Measurements from ENCODE around the gene RNF39. TPM values are rescaled to one million over a fixed set of nuclear protein-coding genes. Genes with fewer than 3 reads are reported as not detected.

The RNF39 gene
- polyA plus RNA-seq, 1 donor from 2014 or later, result not detected

- Histone ChIP-seq H3K9ac (ENCODE audit: low read length) (no peak overlapping the region), H3F3A (ENCODE audit: insufficient read depth, low read length, poor library complexity, severe bottlenecking) (no peaks in the 10 kb centered on the region), H3K9me3 (ENCODE audit: low read length) (no peaks in the 10 kb centered on the region), H4K20me1 (ENCODE audit: insufficient read depth) (no peaks in the 10 kb centered on the region), H3K4me2 (ENCODE audit: low read length) (no peak overlapping the region), H2AFZ (ENCODE audit: low read depth, low read length) (no peak overlapping the region), H3K36me3 (ENCODE audit: insufficient read depth, low read length) (no peaks in the 10 kb centered on the region), H3K27ac (ENCODE audit: low read length) (no peak overlapping the region), H3K79me2 (replicated peaks; ENCODE audit: insufficient read depth, low read length) (no peaks in the 10 kb centered on the region), H3K27me3 (ENCODE audit: insufficient read depth, low read depth, low read length) (no peaks in the 10 kb centered on the region), H3K9me2 (ENCODE audit: insufficient read depth, low read length) (no peaks in the 10 kb centered on the region), H3K4me3 (ENCODE audit: low read length) (no peak overlapping the region)
- TF ChIP-seq EP300 (conservative IDR thresholded peaks at IDR 0.05; ENCODE audit: poor library complexity, severe bottlenecking) (no peak), POLR2AphosphoS5 (IDR thresholded peaks at IDR 0.05) (no peak), SMC3 (conservative IDR thresholded peaks at IDR 0.05; ENCODE audit: poor library complexity) (no peak), MXI1 (conservative IDR thresholded peaks at IDR 0.05; ENCODE audit: poor library complexity, severe bottlenecking) (no peak), TAF1 (IDR thresholded peaks at IDR 0.05; ENCODE audit: low read depth) (no peak), CTCF (IDR thresholded peaks at IDR 0.05; ENCODE audit: poor library complexity, severe bottlenecking) (no peak), REST (IDR thresholded peaks at IDR 0.05; ENCODE audit: borderline replicate concordance) (no peak), EZH2 (IDR thresholded peaks at IDR 0.05; ENCODE audit: borderline replicate concordance, insufficient read depth, low read length, poor library complexity, severe bottlenecking) (no peak), RAD21 (conservative IDR thresholded peaks at IDR 0.05) (no peak)
These were observed 21.9 kb downstream of the RNF39 start for GRCh38 chr6:30053682-30054081.

GRCh38 chr6:30047220-30047619, 28.3 kb downstream of the RNF39 start:
- no peak overlapping the region for H3K4me2 ChIP-seq (ENCODE audit: low read length)
- H3F3A ChIP-seq (ENCODE audit: insufficient read depth, low read length, poor library complexity, severe bottlenecking), result no peaks in the 10 kb centered on the region
- no peak overlapping the region for H2AFZ ChIP-seq (ENCODE audit: low read depth, low read length)
- H3K79me2 ChIP-seq (replicated peaks; ENCODE audit: insufficient read depth, low read length), result no peaks in the 10 kb centered on the region
- H3K27me3 ChIP-seq (ENCODE audit: insufficient read depth, low read depth, low read length), result no peaks in the 10 kb centered on the region
- H3K36me3 ChIP-seq (ENCODE audit: insufficient read depth, low read length), result no peaks in the 10 kb centered on the region
- H3K9ac ChIP-seq (ENCODE audit: low read length), result no peak overlapping the region
- no peaks in the 10 kb centered on the region for H4K20me1 ChIP-seq (ENCODE audit: insufficient read depth)
- H3K9me2 ChIP-seq (ENCODE audit: insufficient read depth, low read length), result no peaks in the 10 kb centered on the region
- TF ChIP-seq SMC3 (conservative IDR thresholded peaks at IDR 0.05; ENCODE audit: poor library complexity) (no peak), CTCF (IDR thresholded peaks at IDR 0.05; ENCODE audit: poor library complexity, severe bottlenecking) (no peak), RAD21 (conservative IDR thresholded peaks at IDR 0.05) (no peak), MXI1 (conservative IDR thresholded peaks at IDR 0.05; ENCODE audit: poor library complexity, severe bottlenecking) (no peak), POLR2AphosphoS5 (IDR thresholded peaks at IDR 0.05) (no peak), TAF1 (IDR thresholded peaks at IDR 0.05; ENCODE audit: low read depth) (no peak), REST (IDR thresholded peaks at IDR 0.05; ENCODE audit: borderline replicate concordance) (no peak), EP300 (conservative IDR thresholded peaks at IDR 0.05; ENCODE audit: poor library complexity, severe bottlenecking) (no peak), EZH2 (IDR thresholded peaks at IDR 0.05; ENCODE audit: borderline replicate concordance, insufficient read depth, low read length, poor library complexity, severe bottlenecking) (no peak)
- no peaks in the 10 kb centered on the region for H3K9me3 ChIP-seq (ENCODE audit: low read length)
- no peak overlapping the region for H3K4me3 ChIP-seq (ENCODE audit: low read length)
- H3K27ac ChIP-seq (ENCODE audit: low read length), result no peak overlapping the region
